ENCODE results near the gene ICAM3.
A peak's percentile ranks its signal among the peaks of the same experiment; 100 is the strongest.
"Not testable (repeated sequence)": the region's sequence is repeated elsewhere in the genome, so short reads cannot be mapped to it uniquely, and the experiment has no call there.

ICAM3 gene

GRCh38 chr19:10339380-10339960 is at the start of gene ICAM3:
Gene ICAM3 (minus strand): TSS chr19:10339624. CDS start chr19:10339614, 10 bp downstream.
- DNase-seq (ENCODE audit: low read depth) = no peak

GRCh38 chr19:10388957-10389356 is 49.5 kb upstream of the ICAM3 start:
- DNase-seq (ENCODE audit: low read depth) = peak; percentile 60

GRCh38 chr19:10384580-10384979 is 45.2 kb upstream of the ICAM3 start:
- no peak for DNase-seq (ENCODE audit: low read depth)

- not testable (repeated sequence) for DNase-seq (ENCODE audit: low read depth)
These were observed 43.7 kb upstream of the ICAM3 start for GRCh38 chr19:10383223-10383499.

GRCh38 chr19:10380313-10381102 is 41.1 kb upstream of the ICAM3 start, which contains the start of gene TYK2:
Gene TYK2 (minus strand): TSS chr19:10380572. CDS start chr19:10378406, 2,166 bp downstream.
- peak; percentile 90 for DNase-seq (ENCODE audit: low read depth)

- DNase-seq (ENCODE audit: low read depth) = no peak
These were observed 40.5 kb upstream of the ICAM3 start for GRCh38 chr19:10379880-10380312.

GRCh38 chr19:10378124-10378523 is 38.7 kb upstream of the ICAM3 start:
- no peak for DNase-seq (ENCODE audit: low read depth)

GRCh38 chr19:10377140-10377640 is 37.8 kb upstream of the ICAM3 start:
- not testable (repeated sequence) for DNase-seq (ENCODE audit: low read depth)

GRCh38 chr19:10374931-10375330 is 35.5 kb upstream of the ICAM3 start:
- DNase-seq (ENCODE audit: low read depth) = no peak

- no peak for DNase-seq (ENCODE audit: low read depth)
These were observed 33.3 kb upstream of the ICAM3 start for GRCh38 chr19:10372690-10373089.

- DNase-seq (ENCODE audit: low read depth) = no peak
These were observed 28.8 kb upstream of the ICAM3 start for GRCh38 chr19:10368101-10368803.

GRCh38 chr19:10366950-10367512 is 27.6 kb upstream of the ICAM3 start:
- not testable (repeated sequence) for DNase-seq (ENCODE audit: low read depth)

GRCh38 chr19:10365518-10365917 is 26.1 kb upstream of the ICAM3 start:
- no peak for DNase-seq (ENCODE audit: low read depth)

GRCh38 chr19:10364644-10365043 is 25.2 kb upstream of the ICAM3 start:
- no peak for DNase-seq (ENCODE audit: low read depth)

- no peak for DNase-seq (ENCODE audit: low read depth)
These were observed 24.4 kb upstream of the ICAM3 start for GRCh38 chr19:10363789-10364281.

GRCh38 chr19:10362259-10362658 is 22.8 kb upstream of the ICAM3 start:
- DNase-seq (ENCODE audit: low read depth) = no peak

- no peak for DNase-seq (ENCODE audit: low read depth)
These were observed 22.2 kb upstream of the ICAM3 start for GRCh38 chr19:10361569-10362011.

GRCh38 chr19:10356431-10356830 is 17.0 kb upstream of the ICAM3 start:
- DNase-seq (ENCODE audit: low read depth) = no peak

- no peak for DNase-seq (ENCODE audit: low read depth)
These were observed 14.5 kb upstream of the ICAM3 start for GRCh38 chr19:10353793-10354391.

GRCh38 chr19:10352764-10353671 is 13.6 kb upstream of the ICAM3 start:
- DNase-seq (ENCODE audit: low read depth) = no peak

- no peak for DNase-seq (ENCODE audit: low read depth)
These were observed 7.1 kb upstream of the ICAM3 start for GRCh38 chr19:10346509-10346908.
